Naive thymus-derived CD4-positive, alpha-beta T cell (primary cell): ENCODE measurements around the gene PRR14. TPM values are rescaled to one million over a fixed set of nuclear protein-coding genes. Genes with fewer than 3 reads are reported as not detected.
A peak's percentile ranks its signal among the peaks of the same experiment; 100 is the strongest.

ENCODE experiments used
- ATAC-seq: fragments of 150-1000 bp; cut with Tn5 transposase; 2 replicates; pipeline ENCODE4 v1.10.0; 2021; ENCODE audit warnings: mild to moderate bottlenecking, moderate library complexity
- CTCF ChIA-PET: fragments of 350-600 bp; sonication (Branson Sonifier 250); formaldehyde crosslinking; loops from one replicate; lab custom pipeline; 2021; ENCODE audit warnings: antibody characterized with exemption; lab: Charles Lee
- POLR2A ChIA-PET: fragments of 350-600 bp; sonication (Branson Sonifier 250); formaldehyde crosslinking; loops from one replicate; lab custom pipeline; 2021; ENCODE audit warnings: antibody characterized with exemption, inconsistent platforms; lab: Charles Lee
- DNase-seq, 9 donors: peaks; one replicate each; pipeline versions ENCODE4 v3.0.0 to v3.0.0-alpha.2; 2020 to 2022; ENCODE audit warnings: mixed read lengths in 1 of 9
- H3K27ac ChIP-seq: one replicate; pipeline ENCODE4 v1.7.0; 2013; ENCODE audit warnings: mild to moderate bottlenecking, low read depth, low read length, moderate library complexity
- H3K27me3 ChIP-seq, 2 donors: one replicate each; pipeline ENCODE4 v1.7.0; 2013; ENCODE audit warnings: low read length in 2 of 2, mild to moderate bottlenecking in 2 of 2, moderate library complexity in 2 of 2; ENCODE audit not compliant: control insufficient read depth in 2 of 2, insufficient read depth in 2 of 2
- H3K36me3 ChIP-seq, 3 experiments: 1 replicate in 2 of 3; 2 replicates in 1 of 3; pipeline ENCODE4 v1.7.0; 2013; ENCODE audit warnings: low read length in 3 of 3, mild to moderate bottlenecking in 3 of 3, moderate library complexity in 1 of 3; ENCODE audit not compliant: insufficient read depth in 3 of 3, control insufficient read depth in 2 of 3
- H3K4me1 ChIP-seq, 2 donors: one replicate each; pipeline ENCODE4 v1.7.0; 2013; ENCODE audit warnings: low read length in 2 of 2, mild to moderate bottlenecking in 2 of 2, moderate library complexity in 1 of 2; ENCODE audit not compliant: control insufficient read depth in 2 of 2, insufficient read depth in 2 of 2
- H3K4me3 ChIP-seq: 2 replicates; pipeline ENCODE4 v1.7.0; 2013; ENCODE audit warnings: mild to moderate bottlenecking, low read length
- H3K9me3 ChIP-seq, 3 experiments: 1 replicate in 2 of 3; 2 replicates in 1 of 3; pipeline ENCODE4 v1.7.0; 2013; ENCODE audit warnings: low read length in 3 of 3; ENCODE audit not compliant: control insufficient read depth in 2 of 3
- H3K27ac Mint-ChIP-seq, 9 donors: one replicate each; pipeline ENCODE4 v1.8.0; 2020 to 2022; ENCODE audit warnings: mixed read lengths in 9 of 9, mild to moderate bottlenecking in 8 of 9, moderate library complexity in 5 of 9, inconsistent platforms in 2 of 9
- H3K27me3 Mint-ChIP-seq, 5 donors: one replicate each; pipeline ENCODE4 v1.8.0; 2021 to 2022; ENCODE audit warnings: mixed read lengths in 5 of 5, mild to moderate bottlenecking in 1 of 5
- H3K36me3 Mint-ChIP-seq, 5 donors: one replicate each; pipeline ENCODE4 v1.8.0; 2020 to 2022; ENCODE audit warnings: mixed read lengths in 5 of 5, mild to moderate bottlenecking in 3 of 5, inconsistent platforms in 1 of 5
- H3K4me1 Mint-ChIP-seq, 7 donors: one replicate each; pipeline ENCODE4 v1.8.0; 2020 to 2022; ENCODE audit warnings: mixed read lengths in 7 of 7, mild to moderate bottlenecking in 3 of 7, inconsistent platforms in 1 of 7
- H3K4me3 Mint-ChIP-seq, 10 donors: one replicate each; pipeline ENCODE4 v1.8.0; 2020 to 2022; ENCODE audit warnings: mild to moderate bottlenecking in 10 of 10, mixed read lengths in 10 of 10, moderate library complexity in 6 of 10, inconsistent platforms in 2 of 10
- H3K9me3 Mint-ChIP-seq, 11 donors: one replicate each; pipeline ENCODE4 v1.8.0; 2020 to 2022; ENCODE audit warnings: mixed read lengths in 11 of 11, mild to moderate bottlenecking in 4 of 11, inconsistent platforms in 1 of 11, moderate library complexity in 1 of 11
- intact Hi-C, 2 donors: fragments of 100-400 bp; cut with micrococcal nuclease; formaldehyde crosslinking; loops; one replicate each; pipeline ENCODE4 v1.15.1; 2023
- polyA plus RNA-seq, 2 donors: library from polyadenylated mRNA; unstranded; fragments of 300-500 nt; fragmentation: Illumina TruSeq; gene quantifications; one replicate each; pipeline ENCODE4 v1.2.3, GENCODE V29; 2021
- total RNA-seq, 6 experiments: library from RNA in 5 of 6; stranded (reverse) in 5 of 6; gene quantifications; 1 replicate in 5 of 6; 2 replicates in 1 of 6; pipeline ENCODE4 v1.2.3 and lab custom pipeline; 2021 to 2026

The PRR14 gene
- total and polyA plus RNA-seq, 7 experiments from 2014 or later, result 13.3 to 91.9 (median 69.4) TPM

GRCh38 chr16:30664616-30665109 is 13.9 kb downstream of the PRR14 start:
- peaks cover 33 to 40% (median 34%) of the 10 kb centered on the region in 7 donors for H3K4me1 Mint-ChIP-seq
- H3K4me3 Mint-ChIP-seq, result peak overlapping the region in 1 of 10 donors; percentile 18
- H3K27me3 ChIP-seq, result no peaks in the 10 kb centered on the region
- H3K36me3 ChIP-seq, result peaks cover 38 to 83% (median 47%) of the 10 kb centered on the region in 3 experiments
- no peak for ATAC-seq
- peak overlapping the region in 1 of 9 donors; percentile 52 for H3K27ac Mint-ChIP-seq
- intact Hi-C loops, result no loop called here
- H3K27me3 Mint-ChIP-seq, result no peaks in the 10 kb centered on the region
- no peak overlapping the region for H3K4me3 ChIP-seq
- POLR2A ChIA-PET, result interaction anchor here (1.0 to 1.7 kb wide), 6 partner anchors 9 to 86 kb away, joined by 3 to 9 read pairs (median 4); partner anchors contain the start of gene PRR14
- no peaks in the 10 kb centered on the region for H3K9me3 Mint-ChIP-seq
- no peak for DNase-seq
- H3K4me1 ChIP-seq, result peaks cover 35 to 39% of the 10 kb centered on the region in 2 donors
- peaks cover 0 to 42% (median 34%) of the 10 kb centered on the region in 5 donors for H3K36me3 Mint-ChIP-seq
- no peak overlapping the region for H3K27ac ChIP-seq
- no peaks in the 10 kb centered on the region for H3K9me3 ChIP-seq
- CTCF ChIA-PET, result no interaction called here

DNA sequence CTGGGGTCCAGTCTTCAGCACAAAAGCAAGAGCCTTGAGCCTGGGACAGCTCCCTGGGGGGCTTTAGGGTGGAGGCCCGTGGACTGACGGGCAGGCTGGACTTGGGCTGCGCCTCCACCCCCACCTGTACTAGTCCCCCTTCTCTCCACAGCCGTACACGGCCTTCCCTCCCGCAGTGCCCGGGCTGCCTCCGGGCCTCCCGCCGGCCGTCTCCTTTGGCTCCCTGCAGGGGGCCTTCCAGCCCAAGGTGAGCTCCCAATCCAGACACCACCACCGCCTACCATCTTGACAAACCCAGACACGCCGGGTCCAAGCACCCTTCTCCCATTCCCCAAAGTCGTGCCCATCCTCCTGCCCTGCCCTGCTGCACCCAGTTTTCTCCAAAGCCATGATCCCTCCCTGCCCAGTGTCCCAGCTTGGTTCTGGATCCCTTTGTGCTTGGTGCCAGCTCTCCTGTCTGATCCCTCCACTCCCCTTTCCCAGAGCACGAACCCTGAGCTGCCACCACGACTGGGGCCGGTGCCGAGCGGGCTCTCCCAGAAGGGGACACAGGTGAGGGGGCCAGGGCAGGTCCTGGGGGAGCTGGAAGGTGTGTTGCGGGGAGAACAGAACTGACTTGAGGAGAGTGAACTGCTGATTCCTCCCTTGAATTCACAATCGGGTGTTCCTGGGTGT is 14.5 kb downstream of the PRR14 start:
- Mint-ChIP-seq H3K27ac (peak overlapping the region in 3 of 9 donors; percentile 47 to 62 (median 51)), H3K36me3 (peaks cover 0 to 42% (median 34%) of the 10 kb centered on the region in 5 donors), H3K4me3 (peak overlapping the region in 1 of 10 donors; percentile 18), H3K9me3 (no peaks in the 10 kb centered on the region), H3K27me3 (no peaks in the 10 kb centered on the region), H3K4me1 (peaks cover 33 to 40% (median 34%) of the 10 kb centered on the region in 7 donors)
- intact Hi-C loops, result no loop called here
- peaks cover 32 to 38% of the 10 kb centered on the region in 2 donors for H3K4me1 ChIP-seq
- no peak overlapping the region for H3K27ac ChIP-seq
- H3K9me3 ChIP-seq, result no peaks in the 10 kb centered on the region
- no peak for ATAC-seq
- H3K4me3 ChIP-seq, result no peak overlapping the region
- no peaks in the 10 kb centered on the region for H3K27me3 ChIP-seq
- DNase-seq, result no peak
- ChIA-PET CTCF (no interaction called here), POLR2A (interaction anchor here (1.0 to 1.7 kb wide), 6 partner anchors 10 to 86 kb away, joined by 3 to 9 read pairs (median 4); partner anchors contain the start of gene PRR14)
- H3K36me3 ChIP-seq, result peaks cover 38 to 89% (median 47%) of the 10 kb centered on the region in 3 experiments

GRCh38 chr16:30665830-30666190 is 15.1 kb downstream of the PRR14 start:
- H3K9me3 ChIP-seq, result no peaks in the 10 kb centered on the region
- Mint-ChIP-seq H3K36me3 (peaks cover 0 to 37% (median 30%) of the 10 kb centered on the region in 5 donors), H3K27ac (peak overlapping the region in 2 of 9 donors; percentile 8 to 51), H3K9me3 (no peaks in the 10 kb centered on the region), H3K4me3 (no peak overlapping the region), H3K4me1 (peaks cover 28 to 35% (median 30%) of the 10 kb centered on the region in 7 donors), H3K27me3 (no peaks in the 10 kb centered on the region)
- CTCF ChIA-PET, result no interaction called here
- H3K36me3 ChIP-seq, result peaks cover 38 to 93% (median 47%) of the 10 kb centered on the region in 3 experiments
- ATAC-seq (no peak), DNase-seq (no peak)
- H3K4me3 ChIP-seq, result no peak overlapping the region
- POLR2A ChIA-PET, result interaction anchor here (1.3 to 1.7 kb wide), 5 partner anchors 10 to 87 kb away, joined by 3 to 9 read pairs (median 4); partner anchors contain the start of gene PRR14
- H3K4me1 ChIP-seq, result peaks cover 27 to 33% of the 10 kb centered on the region in 2 donors
- H3K27me3 ChIP-seq, result no peaks in the 10 kb centered on the region
- H3K27ac ChIP-seq, result no peak overlapping the region
- intact Hi-C loops, result no loop called here

- peak overlapping the region in 1 of 9 donors; percentile 48 for H3K27ac Mint-ChIP-seq
- peaks cover 0 to 30% (median 22%) of the 10 kb centered on the region in 5 donors for H3K36me3 Mint-ChIP-seq
These were observed 15.9 kb downstream of the PRR14 start for GRCh38 chr16:30666681-30667080.

DNA sequence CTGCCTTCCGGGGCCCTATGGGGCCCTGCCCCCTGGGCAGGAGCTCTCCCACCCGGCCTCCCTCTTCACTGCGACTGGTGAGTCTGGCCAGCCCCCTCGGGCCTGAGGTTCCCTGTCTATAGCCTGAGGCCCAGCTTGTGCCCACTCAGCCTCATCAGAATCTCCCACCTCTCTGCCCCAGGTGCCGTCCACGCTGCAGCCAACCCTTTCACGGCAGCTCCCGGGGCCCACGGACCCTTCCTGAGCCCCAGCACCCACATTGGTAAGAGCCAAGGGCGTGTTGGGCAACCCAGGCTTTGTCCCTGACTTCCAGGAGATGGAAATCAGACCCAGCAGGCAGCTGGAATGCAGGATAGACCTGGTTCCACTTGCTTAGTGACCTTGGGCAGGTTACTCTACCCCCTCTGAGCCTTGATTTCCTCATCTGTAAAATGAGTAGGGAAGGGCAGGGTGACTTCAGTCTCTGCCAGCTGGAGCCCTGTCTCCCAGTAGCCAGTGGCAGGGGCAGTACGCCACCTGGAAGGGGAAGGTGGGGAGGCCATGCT is 16.7 kb downstream of the PRR14 start:
- peaks cover 13 to 17% of the 10 kb centered on the region in 2 donors for H3K4me1 ChIP-seq
- DNase-seq (no peak), ATAC-seq (no peak)
- H3K36me3 ChIP-seq, result peaks cover 33 to 81% (median 33%) of the 10 kb centered on the region in 3 experiments
- no peak overlapping the region for H3K4me3 Mint-ChIP-seq
- H3K4me3 ChIP-seq, result no peak overlapping the region
- H3K36me3 Mint-ChIP-seq, result peaks cover 0 to 25% (median 18%) of the 10 kb centered on the region in 5 donors
- H3K9me3 ChIP-seq, result no peaks in the 10 kb centered on the region
- peak overlapping the region in 2 of 9 donors; percentile 55 to 70 for H3K27ac Mint-ChIP-seq
- no peak overlapping the region for H3K27ac ChIP-seq
- CTCF ChIA-PET, result interaction anchor here (0.6 kb wide), 1 partner anchor 10 kb away, joined by 3 read pairs; no protein-coding TSS in a partner anchor
- H3K27me3 ChIP-seq, result no peaks in the 10 kb centered on the region
- POLR2A ChIA-PET, result interaction anchor here (0.7 to 1.2 kb wide), 2 partner anchors 17 to 56 kb away, joined by 3 to 4 read pairs; partner anchors contain the start of gene PRR14
- H3K9me3 Mint-ChIP-seq, result no peaks in the 10 kb centered on the region
- no peaks in the 10 kb centered on the region for H3K27me3 Mint-ChIP-seq
- intact Hi-C loops, result no loop called here
- peaks cover 13 to 24% (median 17%) of the 10 kb centered on the region in 7 donors for H3K4me1 Mint-ChIP-seq

More at GRCh38 chr16:30666681-30667080, 15.9 kb downstream of the PRR14 start:
- no peak overlapping the region for H3K4me3 Mint-ChIP-seq
- DNase-seq (no peak), ATAC-seq (no peak)
- H3K36me3 ChIP-seq, result peaks cover 33 to 89% (median 39%) of the 10 kb centered on the region in 3 experiments
- H3K4me3 ChIP-seq, result no peak overlapping the region
- H3K9me3 ChIP-seq, result no peaks in the 10 kb centered on the region
- H3K9me3 Mint-ChIP-seq, result no peaks in the 10 kb centered on the region
- H3K27ac ChIP-seq, result no peak overlapping the region
- no peaks in the 10 kb centered on the region for H3K27me3 ChIP-seq
- H3K4me1 ChIP-seq, result peaks cover 19 to 24% of the 10 kb centered on the region in 2 donors
- H3K27me3 Mint-ChIP-seq, result no peaks in the 10 kb centered on the region
- intact Hi-C loops, result no loop called here
- POLR2A ChIA-PET, result interaction anchor here (1.2 kb wide), 1 partner anchor 55 kb away, joined by 3 read pairs; no protein-coding TSS in a partner anchor
- peaks cover 20 to 27% (median 23%) of the 10 kb centered on the region in 7 donors for H3K4me1 Mint-ChIP-seq
- CTCF ChIA-PET, result interaction anchor here (0.6 kb wide), 1 partner anchor 10 kb away, joined by 3 read pairs; no protein-coding TSS in a partner anchor

DNA sequence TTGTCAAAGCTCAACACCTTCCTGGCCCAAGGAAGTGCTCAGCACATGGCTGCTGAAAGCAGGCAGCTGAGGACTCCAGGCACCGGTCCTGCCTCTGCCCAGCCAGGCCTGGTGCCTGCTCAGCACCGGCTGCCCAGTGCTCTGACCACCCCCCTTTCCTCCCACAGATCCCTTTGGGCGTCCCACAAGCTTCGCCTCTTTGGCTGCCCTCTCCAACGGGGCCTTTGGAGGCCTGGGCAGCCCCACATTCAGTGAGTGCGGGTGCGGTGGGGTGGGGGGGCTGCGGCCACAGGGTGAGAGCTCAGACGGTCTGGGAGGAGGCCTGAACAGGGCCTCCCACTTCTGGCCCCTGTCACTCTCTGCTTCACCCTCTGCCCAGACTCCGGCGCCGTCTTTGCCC is 17.6 kb downstream of the PRR14 start:
- Histone ChIP-seq H3K9me3 (no peaks in the 10 kb centered on the region), H3K4me3 (no peak overlapping the region), H3K27me3 (no peaks in the 10 kb centered on the region), H3K36me3 (peaks cover 23 to 71% (median 25%) of the 10 kb centered on the region in 3 experiments), H3K27ac (no peak overlapping the region), H3K4me1 (peaks cover 4 to 7% of the 10 kb centered on the region in 2 donors)
- Mint-ChIP-seq H3K4me3 (no peak overlapping the region), H3K9me3 (no peaks in the 10 kb centered on the region), H3K27me3 (no peaks in the 10 kb centered on the region), H3K36me3 (peaks cover 0 to 20% (median 13%) of the 10 kb centered on the region in 5 donors), H3K27ac (no peak overlapping the region), H3K4me1 (peaks cover 5 to 15% (median 11%) of the 10 kb centered on the region in 7 donors)
- no peak for ATAC-seq
- POLR2A ChIA-PET, result no interaction called here
- CTCF ChIA-PET, result no interaction called here
- intact Hi-C loops, result no loop called here
- no peak for DNase-seq
